GM18861 (cell line): ENCODE measurements around the gene GFM2.
"Not testable (repeated sequence)": the region's sequence is repeated elsewhere in the genome, so short reads cannot be mapped to it uniquely, and the experiment has no call there.

ENCODE experiments used
- ATAC-seq: cut with Tn5 transposase; IDR thresholded peaks from one replicate; pipeline ENCODE4 v1.9.1; 2021; ENCODE audit not compliant: unreplicated experiment

Gene GFM2

GRCh38 chr5:74725331-74725730, 41.6 kb downstream of the GFM2 start:
- ATAC-seq = no peak

DNA sequence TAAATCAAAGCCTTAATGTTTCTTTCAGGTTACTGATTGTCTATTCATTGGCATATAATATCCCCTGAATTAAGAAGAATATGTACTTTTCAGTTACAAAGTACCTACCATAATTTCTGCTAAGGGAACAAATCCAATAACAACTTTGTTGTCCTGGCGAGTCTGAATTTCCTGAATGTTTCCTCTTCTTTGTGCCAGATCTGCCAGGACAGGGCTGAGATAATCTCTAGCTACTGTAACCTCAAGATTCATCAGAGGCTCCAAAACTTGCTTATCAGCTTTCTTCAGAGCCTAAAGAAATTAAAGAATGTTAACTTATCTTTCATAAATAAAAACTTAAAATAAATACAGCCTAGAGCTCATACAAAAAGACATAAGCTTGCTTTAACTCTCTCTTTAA, 44.6 kb downstream of the GFM2 start:
- ATAC-seq = no peak

- no peak for ATAC-seq
Measured at GRCh38 chr5:74717596-74717995, 49.3 kb downstream of the GFM2 start.

- ATAC-seq = no peak
Measured at GRCh38 chr5:74693191-74693590, 73.7 kb downstream of the GFM2 start.

DNA sequence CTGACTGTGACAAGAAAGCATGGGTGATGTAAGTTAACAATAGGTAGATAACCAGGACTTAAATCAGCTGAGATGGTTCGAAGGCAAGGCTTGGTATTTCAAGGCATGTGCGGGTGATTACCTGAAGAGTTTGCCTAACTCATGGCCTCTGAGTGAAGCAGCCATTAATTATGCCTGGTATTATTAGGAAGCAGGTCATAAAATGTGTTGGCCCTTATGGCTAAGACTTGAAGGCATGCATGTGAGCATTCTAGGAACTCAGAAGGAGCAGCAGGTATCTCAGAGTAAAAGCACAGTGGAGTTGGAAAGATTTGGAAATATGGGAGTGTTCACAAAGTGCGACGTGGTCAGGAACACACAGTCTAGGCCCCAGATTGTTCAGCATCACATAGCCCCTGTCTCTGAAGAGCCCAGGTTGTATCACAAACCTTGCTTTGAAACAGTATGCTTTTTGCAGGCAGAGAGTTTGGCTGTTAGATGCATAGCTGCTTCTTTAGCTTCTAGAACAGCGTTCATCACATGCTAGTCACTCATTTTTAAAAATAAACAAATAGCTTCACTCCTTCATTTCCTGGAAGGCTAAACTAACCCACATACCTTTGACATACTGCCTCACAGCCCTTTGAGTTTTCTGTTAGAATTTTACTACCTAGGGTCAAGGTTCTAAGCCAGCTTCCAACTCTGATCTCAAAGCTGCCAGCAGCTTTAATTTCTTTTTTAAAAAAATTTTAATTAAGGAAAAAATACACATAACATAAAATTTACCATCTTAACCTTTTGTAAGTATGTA, 79.8 kb downstream of the GFM2 start:
- no peak for ATAC-seq

- ATAC-seq = peak; percentile 60
Measured at GRCh38 chr5:74685979-74686631, 80.8 kb downstream of the GFM2 start.

DNA sequence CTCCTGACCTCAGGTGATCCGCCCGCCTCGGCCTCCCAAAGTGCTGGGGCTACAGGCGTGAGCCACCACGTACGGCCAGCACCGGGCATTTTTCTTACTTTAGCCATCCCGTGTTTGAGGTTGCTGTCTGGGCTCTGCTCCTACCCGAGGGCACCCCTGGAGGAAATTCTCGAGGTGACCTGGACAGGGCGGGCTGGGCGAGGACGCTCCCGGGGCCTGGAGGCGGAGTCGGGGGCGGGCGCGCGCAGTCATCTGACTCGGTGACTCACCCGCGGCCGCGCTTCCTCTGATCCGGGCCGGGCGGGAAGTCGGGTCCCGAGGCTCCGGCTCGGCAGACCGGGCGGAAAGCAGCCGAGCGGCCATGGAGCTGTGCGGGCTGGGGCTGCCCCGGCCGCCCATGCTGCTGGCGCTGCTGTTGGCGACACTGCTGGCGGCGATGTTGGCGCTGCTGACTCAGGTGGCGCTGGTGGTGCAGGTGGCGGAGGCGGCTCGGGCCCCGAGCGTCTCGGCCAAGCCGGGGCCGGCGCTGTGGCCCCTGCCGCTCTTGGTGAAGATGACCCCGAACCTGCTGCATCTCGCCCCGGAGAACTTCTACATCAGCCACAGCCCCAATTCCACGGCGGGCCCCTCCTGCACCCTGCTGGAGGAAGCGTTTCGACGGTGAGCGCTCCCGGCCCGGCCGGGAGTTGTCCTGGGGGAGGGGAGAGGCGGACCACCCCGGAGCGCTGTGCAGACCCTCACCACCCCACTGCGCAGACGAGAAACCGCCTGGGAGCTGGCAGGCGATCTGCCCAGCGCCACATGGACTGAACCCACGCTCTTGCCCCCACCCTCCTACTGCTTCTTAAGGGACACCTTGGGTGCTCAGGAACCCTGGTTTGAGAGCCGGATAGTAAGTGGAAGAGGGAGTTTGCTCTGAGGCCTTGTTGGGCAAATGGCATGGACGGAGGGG, 81.7 kb downstream of the GFM2 start, which contains the start of gene HEXB:
Gene HEXB, plus strand, starts transcription at position 334 of the 952 bp plus-strand sequence. Its CDS starts 28 bp downstream, at position 362.
- ATAC-seq = peak; percentile 55

- ATAC-seq = no peak
Measured at GRCh38 chr5:74679966-74680365, 87.0 kb downstream of the GFM2 start.

GRCh38 chr5:74679300-74679699, 87.6 kb downstream of the GFM2 start:
- ATAC-seq = not testable (repeated sequence)

- not testable (repeated sequence) for ATAC-seq
Measured at GRCh38 chr5:74678123-74678522, 88.8 kb downstream of the GFM2 start.

DNA sequence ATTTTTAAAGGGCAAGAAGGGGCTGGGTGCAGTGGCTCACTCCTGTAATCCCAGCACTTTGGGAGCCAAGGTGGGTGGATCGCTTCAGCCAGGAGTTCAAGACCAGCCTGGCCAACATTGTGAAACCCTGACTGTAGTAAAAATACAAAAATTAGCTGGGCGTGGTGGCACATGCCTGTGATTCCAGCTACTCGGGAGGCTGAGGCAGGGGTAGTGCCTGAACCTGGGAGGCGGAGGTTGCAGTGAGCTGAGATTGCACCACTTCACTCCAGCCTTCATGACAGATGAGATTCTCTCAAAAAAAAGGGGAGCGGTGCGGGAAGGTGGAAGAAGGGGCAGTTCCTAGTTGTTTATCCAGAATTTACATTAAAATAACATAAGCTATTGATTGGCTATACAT, 90.5 kb downstream of the GFM2 start:
- ATAC-seq = not testable (repeated sequence)

- no peak for ATAC-seq
Measured at GRCh38 chr5:74673011-74673790, 93.7 kb downstream of the GFM2 start.

DNA sequence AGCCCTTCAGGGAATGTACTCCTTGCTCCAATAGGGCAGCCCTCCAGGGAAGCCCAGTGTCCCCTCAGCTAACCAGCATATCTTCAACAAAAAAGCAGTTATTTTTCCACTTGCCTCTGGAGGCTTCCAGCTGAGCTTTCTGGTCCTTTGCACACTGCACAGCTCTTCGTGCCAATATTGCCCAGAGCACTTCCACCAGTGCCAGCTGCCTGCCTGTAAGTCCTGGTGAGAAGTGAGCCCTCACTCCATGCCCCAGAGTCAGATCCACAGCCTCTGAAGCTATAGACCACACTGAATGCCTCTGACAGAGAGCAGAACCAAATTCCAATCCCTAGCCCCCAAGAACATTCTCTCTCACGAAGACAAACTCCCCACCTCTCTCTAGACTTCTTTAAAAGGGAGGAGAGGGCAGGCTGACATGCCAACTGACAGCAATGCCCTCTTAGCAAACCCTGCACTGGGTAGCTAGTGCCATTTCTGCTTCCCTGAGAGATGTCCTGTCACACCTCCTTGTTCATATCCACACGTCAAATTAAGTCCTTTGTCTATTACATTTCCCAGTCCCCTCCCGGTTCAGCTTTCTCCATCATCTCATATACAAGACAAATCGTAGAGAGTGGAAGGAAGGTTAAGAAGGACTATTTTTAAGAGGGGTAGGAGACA, 94.6 kb downstream of the GFM2 start:
- no peak for ATAC-seq
